PFSK-1 (cell line): ENCODE data around the gene RAP1GDS1.

Experiments
- POLR2AphosphoS5 ChIP-seq: IDR thresholded peaks from 2 replicates; pipeline ENCODE4 v1.6.1; 2012; ENCODE audit warnings: low read depth, mild to moderate bottlenecking, control low read depth, low read length, moderate library complexity
- REST ChIP-seq, 2 experiments: IDR thresholded peaks; 2 replicates each; pipeline versions ENCODE4 v1.6.1 to v1.8.0; 2011 to 2012; ENCODE audit warnings: low read depth in 2 of 2, low read length in 2 of 2, control low read depth in 1 of 2, inconsistent platforms in 1 of 2, mild to moderate bottlenecking in 1 of 2, moderate library complexity in 1 of 2; ENCODE audit not compliant: insufficient read depth in 1 of 2
- SIN3A ChIP-seq: IDR thresholded peaks from 2 replicates; pipeline ENCODE4 v1.6.1; 2012; ENCODE audit warnings: mild to moderate bottlenecking, low read length, moderate library complexity, borderline replicate concordance; ENCODE audit not compliant: insufficient read depth

- TF ChIP-seq SIN3A = no peak
- no peak for TF ChIP-seq POLR2AphosphoS5
- no peak for TF ChIP-seq REST (IDR thresholded peaks at IDR 0.05; ENCODE audit: insufficient read depth in 1 of 2, low read depth in 2 of 2, low read length in 2 of 2)
These were observed 73.3 kb downstream of the RAP1GDS1 start for GRCh38 chr4:98334461-98334860.
